ENCODE measurements around the gene TRAF2.
A peak's percentile ranks its signal among the peaks of the same experiment; 100 is the strongest.
"Not testable (repeated sequence)": the region's sequence is repeated elsewhere in the genome, so short reads cannot be mapped to it uniquely, and the experiment has no call there.

Gene TRAF2

DNA sequence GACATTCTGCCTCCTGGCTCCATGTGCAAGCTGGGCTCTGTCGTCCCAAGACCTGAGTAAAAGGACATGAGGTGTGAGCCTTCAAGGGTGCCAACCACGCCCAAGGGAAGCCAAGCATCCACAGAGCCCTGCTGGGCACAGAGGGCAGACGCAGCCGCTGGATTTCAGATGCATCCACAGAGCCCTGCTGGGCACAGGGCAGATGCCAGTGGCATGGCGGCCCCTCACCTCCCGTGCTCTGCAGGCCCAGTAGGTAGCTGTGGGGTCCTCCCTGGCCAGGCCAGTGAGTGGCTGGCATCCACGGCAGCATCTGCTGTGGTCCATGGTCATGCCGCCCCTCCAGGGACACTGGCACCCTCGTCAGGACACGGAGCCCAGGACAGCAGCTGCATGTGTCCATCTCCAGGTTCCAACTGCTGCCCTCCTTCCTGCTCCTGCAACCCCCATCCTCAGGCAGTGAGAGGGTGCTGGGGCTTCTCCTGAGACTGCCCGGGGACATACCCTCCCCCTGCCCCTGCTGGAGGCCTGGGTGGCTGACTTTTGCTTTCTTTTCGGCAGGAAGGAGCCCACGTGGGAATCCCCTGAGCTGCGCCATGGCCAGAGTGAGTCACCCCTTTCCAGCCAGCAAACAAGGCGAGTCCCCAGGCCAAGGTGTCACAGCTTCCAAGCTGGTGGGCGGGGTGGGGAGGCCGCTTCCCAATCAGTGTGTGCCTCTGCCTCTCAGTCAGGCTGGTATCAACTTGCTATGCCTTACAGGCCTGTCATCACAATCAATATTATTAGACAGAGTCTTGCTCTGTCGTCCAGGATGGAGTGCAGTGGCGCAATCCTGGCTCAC is 4.0 kb upstream of the TRAF2 start:
- peak; percentile 87 for DNase-seq (ENCODE audit: low read depth)

DNA sequence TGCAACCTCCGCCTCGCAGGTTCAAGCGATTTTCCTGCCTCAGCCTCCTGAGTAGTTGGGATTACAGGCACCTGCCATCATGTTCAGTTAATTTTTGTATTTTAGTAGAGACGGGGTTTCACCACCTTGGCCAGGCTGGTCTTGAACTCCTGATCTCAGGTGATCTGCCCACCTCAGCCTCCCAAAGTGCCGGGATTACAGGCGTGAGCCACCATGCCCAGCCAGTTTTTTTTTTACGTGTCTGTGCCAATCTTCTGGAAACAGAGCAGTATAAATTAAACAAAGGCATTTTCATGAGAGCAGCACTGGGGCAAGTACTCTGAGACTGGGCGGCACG is 3.4 kb upstream of the TRAF2 start:
- DNase-seq (ENCODE audit: low read depth) = not testable (repeated sequence)

DNA sequence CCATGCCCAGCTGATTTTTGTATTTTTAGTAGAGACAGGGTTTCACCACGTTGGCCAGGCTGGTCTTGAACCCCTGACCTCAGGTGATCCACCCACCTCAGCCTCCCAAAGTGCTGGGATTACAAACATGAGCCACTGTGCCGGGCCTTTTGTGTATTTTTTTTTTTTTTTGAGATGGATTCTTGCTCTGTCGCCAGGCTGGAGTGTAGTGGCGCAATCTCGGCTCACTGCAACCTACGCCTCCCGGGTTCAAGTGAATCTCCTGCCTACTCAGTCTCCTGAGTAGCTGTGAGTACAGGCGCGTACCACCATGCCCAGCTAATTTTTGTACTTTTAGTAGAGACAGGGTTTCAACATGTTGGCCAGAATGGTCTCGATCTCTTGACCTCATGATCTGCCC is 2.6 kb upstream of the TRAF2 start:
- DNase-seq (ENCODE audit: low read depth) = not testable (repeated sequence)

DNA sequence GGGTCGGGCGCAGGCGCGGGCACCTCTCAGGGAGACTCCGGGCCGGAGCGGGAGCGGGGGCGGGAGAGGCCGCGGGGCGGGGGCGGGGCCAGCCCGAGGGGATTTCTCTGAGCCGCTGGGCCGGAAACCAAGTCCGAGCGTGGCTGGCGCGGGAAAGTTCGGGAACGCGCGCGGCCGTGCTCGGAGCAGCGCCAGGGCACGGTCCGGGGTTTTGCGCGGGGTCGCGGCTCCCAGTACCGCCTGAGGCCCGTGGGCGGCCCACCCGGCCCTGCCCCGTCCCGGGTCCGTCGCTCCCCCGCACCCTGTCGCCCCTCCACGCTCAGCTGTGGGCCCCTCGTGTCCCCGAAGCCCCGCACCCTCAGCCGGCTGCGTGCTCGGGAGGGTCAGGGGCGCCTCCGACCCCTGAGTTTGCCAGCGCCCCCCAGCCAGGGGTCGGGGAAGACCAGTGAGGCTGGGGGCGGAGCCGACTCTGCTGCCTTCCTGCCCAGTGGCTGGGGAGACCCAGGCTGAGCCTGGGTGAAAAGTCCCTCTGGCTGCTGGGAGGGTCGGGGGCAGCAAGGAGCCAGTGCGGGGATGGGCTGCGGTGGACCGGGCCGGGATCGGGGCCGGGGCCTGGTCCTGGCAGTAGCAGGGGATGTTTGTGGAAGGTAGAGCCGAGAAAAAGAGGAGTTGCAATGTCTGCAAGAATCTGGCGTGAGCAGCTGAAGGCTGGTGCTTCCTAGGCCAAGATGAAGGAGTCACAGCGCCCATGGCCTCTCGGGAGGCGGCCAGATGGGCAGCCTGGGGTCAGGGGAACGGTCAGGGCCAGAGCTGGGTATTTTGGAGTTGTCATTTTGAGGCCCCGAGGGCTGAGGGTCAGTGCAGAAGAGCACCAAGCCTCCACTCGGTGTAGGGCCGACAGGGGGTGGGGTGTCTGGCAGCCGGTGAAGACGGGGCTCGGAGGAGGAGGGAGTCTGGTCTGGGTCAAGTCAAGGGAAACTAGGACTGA is 588 bp downstream of the TRAF2 start:
- DNase-seq (ENCODE audit: low read depth) = no peak

DNA sequence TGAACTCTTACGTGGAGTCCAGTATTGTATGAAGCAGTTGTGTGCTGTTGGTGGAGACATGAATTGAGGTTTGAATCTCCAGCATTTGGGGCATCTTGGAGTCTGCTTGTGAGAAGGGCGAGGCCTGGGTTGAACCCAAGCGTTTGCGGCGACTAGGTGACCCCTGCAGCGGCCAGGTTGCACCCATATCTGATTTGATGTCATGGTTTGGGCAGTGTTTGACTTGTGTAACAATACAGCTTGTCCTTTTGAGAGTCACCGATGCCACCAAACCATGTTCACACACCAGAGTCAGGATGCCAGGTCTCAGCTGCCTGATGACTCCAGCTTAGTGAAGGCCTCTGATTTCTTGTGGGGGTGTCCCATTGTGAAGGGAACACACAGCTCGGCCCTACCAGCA is 2.1 kb downstream of the TRAF2 start:
- no peak for DNase-seq (ENCODE audit: low read depth)

DNA sequence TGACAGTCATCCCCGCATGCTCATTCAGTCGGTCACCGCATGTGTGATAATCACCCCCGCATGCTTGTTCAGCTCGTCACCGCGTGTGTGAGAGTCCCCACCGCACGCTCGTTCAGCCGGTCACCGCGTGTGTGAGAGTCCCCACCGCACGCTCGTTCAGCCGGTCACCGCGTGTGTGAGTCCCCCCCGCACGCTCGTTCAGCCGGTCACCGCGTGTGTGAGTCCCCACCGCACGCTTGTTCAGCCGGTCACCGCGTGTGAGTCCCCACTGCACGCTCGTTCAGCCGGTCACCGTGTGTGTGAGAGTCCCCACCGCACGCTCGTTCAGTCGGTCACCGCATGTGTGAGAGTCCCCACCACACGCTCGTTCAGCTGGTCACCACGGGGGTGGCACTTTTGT is 3.5 kb downstream of the TRAF2 start:
- no peak for DNase-seq (ENCODE audit: low read depth)

DNA sequence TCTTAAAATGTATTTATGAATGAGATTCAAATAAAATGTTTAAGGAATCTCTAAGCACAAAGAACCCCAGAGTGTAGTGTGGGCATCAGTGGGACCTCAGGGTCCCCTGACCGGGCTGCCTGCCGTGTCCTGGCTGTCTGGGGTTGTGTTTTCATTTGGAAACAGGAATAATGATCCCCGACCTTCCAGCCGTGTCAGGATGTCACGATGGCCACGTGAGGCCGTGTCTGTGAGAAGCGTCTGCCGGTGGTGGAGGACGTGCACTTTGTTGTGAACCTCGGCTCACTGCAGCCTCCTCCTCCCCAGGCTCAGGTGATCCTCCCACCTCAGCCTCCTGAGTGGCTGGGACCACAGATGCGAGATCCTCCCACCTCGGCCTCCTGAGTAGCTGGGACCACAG is 4.3 kb downstream of the TRAF2 start:
- DNase-seq (ENCODE audit: low read depth) = no peak

DNA sequence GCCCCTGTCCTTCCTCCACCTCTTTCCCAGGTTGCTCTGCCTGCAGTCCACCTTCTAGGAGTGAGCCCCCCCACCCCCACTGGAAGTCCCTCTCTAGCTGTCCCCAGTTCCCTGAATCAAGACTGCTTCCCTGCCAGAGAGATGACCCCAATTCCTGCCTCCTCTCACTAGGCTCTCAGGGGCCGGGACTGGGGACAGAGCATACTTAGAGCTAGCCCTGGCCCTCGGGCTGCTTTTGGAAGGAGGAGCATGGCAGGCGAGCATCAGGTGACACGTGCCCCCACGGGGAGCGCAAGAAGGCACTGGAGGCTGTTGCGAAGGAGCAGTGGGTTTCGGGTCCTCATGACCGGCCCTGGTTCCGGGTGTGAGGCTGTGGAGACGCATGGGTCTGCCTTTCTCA is 9.7 kb downstream of the TRAF2 start:
- no peak for DNase-seq (ENCODE audit: low read depth)

DNA sequence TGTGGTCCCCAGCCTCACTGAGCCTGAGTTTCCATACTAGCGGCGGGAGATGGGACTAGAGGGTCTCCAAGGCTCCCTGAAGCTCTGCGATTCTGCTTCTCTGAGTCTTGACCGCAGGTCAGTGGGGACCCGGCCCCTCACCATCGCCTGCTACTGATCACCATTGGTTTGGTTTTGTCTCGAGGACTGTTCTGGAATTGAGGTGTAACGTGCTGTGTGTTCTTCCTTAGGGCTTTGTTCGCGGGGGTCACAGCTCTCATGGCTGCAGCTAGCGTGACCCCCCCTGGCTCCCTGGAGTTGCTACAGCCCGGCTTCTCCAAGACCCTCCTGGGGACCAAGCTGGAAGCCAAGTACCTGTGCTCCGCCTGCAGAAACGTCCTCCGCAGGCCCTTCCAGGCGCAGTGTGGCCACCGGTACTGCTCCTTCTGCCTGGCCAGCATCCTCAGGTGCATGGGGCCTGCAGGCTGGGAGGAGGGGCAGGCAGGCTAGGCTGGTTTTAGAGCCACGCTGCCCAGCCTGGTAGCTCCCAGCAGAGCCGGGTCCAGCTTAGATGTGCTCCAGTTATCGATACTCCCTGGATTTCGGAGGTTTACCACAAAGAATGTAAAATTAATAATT is 12.3 kb downstream of the TRAF2 start:
- DNase-seq (ENCODE audit: low read depth) = no peak

DNA sequence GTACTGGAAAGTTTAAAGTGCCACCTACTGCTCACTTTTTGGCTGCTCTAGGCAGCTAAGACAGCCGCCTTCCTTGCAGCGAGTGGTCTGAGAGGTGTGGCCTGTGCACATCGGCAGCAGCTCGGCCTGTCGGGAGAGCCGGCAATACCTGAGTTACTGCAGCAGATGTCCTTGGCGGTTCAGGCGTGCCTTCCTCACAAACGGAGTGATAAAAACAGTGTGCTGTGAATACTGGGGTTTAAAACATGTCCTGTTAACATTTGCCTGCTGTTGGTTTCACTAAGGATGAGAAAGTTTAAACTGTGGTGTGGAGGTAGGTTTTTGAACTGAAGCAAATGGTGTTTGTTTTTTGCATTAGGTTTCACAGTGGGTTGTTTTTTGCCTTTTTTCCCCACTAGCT is 12.9 kb downstream of the TRAF2 start:
- DNase-seq (ENCODE audit: low read depth) = no peak

DNA sequence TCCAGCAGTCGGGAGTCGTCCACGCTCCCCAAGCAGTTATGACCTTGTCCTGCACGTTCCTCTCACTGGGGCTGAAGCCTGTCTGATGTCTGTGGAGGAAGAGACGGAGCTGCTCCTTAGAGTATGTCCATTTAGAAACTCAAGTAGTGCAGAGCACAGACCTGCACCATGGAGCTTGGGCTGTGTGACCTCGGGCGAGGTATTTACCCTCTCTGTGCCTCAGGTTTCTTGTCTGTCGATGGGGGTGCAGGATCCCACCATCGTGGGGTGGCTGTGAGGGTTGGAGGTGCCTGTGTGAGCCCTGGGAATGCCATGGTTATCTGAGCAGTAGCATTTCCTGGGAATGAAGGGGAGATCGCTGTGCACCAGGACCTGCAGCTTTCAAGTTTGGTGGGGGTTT is 14.2 kb downstream of the TRAF2 start:
- DNase-seq (ENCODE audit: low read depth) = no peak

DNA sequence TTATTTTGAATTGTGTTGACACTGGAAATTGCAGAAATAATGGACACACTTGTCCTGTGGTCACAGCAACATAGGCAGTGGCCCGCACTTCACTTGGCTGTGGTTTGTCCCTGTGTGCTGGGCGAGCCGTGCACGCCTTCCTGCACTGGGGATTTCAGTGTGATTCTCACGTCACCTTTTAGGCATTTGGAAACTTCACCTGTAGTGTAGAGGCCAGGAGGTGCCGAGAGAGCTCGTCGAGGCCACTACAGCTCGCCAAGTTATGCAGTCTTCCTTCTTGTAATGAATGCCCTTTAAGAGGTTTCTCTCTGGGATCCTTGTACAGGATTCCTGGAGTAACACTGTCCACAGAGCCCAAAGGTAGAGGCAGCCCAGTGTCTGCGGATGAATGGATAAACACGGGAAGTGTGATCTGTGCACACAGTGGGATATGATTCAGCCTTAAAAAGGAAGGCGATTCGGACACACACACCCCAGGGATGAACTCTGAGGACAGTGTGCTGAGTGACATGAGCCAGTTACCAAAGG is 14.7 kb downstream of the TRAF2 start:
- DNase-seq (ENCODE audit: low read depth) = no peak

DNA sequence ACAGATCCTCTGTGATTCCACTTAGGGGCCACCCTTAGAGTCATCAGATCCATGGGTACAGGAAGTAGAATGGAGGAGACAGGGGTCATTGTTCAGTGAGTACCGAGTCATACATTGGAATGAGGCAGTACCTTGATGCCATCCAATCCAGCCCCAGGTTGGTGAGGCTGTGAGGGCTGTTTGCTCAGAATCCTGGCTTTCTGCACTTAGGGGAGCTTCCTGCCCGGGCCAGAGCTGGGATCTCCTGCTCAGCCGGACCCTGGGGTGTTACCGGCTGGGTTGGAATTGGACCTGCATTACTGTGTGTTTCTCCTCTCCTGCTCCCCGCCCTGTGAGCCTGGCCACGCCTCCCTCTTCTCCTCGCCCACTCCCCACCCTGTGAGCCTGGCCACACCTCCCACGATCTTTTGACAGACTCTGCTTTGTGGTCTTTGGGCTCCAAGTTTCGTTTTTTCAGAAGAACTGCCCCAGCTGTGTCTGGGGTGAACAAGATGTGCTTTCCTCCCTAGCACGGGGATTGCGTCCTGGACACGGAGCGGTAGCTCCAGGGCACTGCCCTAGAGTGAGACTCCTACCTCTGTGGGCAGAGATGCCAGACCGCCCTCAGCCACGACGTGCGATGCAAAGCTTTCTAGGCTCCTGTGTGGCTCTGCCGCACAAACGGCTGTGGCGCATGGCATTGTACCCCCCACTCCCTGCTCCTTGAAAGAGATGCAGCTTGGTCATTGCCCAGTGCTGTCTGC is 15.4 kb downstream of the TRAF2 start:
- peak; percentile 68 for DNase-seq (ENCODE audit: low read depth)

DNA sequence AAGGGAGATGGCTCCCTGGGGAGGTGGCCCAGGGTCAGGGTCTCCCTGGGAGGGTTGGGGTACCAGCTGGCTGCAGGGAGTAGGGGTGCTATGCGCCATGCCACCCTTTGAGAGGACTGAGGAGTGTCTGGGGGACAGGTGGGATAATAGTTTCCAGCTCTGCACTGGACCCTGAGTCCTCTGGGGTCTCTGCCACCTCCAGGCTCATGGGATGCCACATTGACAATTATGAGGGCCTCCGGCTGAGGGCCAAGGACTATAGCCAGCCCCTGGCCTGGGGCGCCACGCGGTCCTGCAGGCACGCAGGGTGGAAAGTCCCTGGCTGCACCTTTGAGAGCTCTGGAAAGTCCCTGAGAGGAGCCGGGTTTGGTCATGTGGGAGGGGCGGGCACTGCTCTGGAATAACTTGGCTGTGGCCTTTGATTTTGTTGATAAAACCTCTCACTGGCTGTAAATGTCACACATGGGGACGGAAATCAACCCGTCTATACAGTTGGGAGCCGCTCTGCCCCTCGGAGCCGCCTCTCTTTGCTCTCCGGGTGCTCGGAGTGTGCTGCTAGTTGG is 16.0 kb downstream of the TRAF2 start:
- DNase-seq (ENCODE audit: low read depth) = peak; percentile 82

DNA sequence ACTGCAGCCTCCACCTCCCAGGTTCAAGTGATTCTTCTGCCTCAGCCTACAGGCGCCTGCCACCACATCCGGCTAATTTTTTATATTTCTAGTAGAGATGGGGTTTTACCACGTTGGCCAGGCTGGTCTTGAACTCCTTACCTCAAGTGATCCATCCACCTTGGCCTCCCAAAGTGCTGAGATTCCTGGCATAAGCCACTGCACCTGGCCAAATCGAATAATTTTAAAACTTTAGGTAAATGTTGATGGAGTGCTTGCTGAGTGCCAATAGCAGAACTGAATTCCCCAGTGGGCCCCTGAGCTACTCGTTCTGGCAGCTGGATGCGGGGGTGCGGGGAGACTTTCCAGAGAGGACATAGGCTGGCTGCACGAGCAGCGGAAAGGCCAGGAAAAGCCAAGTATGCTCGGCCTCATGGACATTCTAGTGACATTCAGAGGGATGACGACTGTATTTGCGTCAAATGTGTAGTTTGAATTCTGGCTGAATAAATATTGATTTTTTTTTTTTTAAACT is 16.8 kb downstream of the TRAF2 start:
- DNase-seq (ENCODE audit: low read depth) = no peak

DNA sequence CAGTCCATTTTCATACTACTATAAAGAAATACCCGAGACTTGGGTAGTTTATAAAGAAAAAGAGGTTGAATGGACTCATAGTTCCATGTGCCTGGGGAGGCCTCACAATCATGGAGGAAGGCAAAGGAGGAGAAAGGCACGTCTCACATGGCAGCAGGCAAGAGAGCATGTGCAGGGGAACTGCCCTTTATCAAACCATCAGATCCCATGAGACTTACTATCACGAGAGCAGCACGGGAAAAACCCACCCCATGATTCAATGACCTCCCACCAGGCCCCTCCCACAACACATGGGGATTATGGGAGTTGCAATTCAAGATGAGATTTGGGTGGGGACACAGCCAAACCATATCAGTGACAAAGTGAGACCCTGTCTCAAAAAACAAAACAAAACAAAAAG is 19.9 kb downstream of the TRAF2 start:
- DNase-seq (ENCODE audit: low read depth) = no peak

DNA sequence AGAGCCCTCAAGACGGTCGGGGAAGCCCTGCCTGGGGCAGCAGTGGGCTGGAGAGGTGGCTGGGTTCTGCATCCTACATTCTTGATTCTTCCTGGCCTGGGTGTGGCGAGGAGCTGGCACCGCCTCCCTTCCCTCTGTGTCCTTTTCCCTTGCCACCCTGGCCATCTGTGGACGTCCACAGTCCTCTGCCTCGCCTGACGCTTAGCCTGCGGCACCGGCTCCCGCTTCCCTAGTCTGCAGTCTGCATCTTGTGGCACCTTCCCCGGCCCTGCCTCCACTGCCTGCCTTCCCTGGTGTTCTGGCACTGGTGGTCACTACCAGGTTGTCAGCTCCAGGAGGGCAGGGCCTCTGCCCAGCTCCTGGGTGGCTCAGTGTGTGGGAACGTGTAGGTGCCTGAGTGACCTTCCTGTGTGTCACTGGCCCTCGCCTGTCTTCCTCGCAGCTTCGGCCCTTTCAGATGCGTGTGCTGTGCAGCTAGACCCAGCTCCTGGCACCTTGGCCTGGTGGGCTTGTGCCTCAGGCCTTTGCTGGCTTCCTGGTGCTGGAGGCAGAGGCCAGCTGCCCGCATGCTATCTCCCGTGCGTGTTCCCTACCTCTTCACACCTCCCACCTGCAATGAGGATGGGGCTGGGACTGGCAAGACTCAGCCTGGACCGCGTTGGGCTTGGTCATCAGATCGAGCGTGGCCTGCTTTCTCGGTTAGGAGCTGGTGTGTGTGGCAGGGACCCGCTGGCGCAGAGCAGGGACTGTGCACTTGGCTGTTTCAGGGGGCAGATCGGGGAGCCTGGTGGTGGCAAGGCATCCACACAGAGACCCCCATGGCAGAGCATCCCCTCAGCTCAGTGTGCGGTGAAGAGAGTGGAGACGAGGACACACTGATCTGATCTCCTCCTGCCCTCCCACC is 20.9 kb downstream of the TRAF2 start:
- DNase-seq (ENCODE audit: low read depth) = no peak

DNA sequence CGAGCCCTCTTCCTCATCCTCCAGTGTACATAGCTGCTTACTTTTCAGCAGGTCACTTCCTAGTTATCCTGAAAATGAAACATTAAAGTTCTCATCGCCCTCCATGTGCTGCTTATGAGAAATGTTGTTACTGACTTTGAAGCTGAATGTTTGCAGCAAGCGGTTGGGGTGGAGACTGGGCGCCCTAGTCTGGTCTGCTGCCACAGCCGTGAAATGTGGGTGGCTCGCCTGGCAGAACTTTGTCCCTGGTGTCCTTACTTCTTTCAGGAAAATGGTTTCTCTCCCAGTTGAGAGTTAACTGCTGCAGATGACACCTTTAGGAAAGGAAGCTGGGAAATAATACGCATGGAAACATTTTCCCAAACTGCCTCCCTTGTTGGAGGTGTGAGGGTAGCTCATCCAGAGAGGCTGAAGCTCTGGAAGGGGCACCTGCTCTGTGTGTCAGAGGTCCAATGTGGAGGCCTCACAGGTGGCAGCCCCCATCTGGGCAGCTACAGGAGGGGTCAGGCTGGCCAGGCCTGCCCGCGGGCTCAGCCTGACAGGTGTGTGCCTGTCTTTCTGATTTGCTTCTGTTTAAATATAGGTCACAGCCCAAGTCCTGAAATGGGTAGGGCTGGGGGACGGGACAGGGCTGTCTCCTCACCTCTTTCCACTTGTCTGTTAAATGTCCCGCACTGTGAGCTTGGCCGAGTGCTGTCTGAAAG is 24.0 kb downstream of the TRAF2 start:
- DNase-seq (ENCODE audit: low read depth) = no peak

DNA sequence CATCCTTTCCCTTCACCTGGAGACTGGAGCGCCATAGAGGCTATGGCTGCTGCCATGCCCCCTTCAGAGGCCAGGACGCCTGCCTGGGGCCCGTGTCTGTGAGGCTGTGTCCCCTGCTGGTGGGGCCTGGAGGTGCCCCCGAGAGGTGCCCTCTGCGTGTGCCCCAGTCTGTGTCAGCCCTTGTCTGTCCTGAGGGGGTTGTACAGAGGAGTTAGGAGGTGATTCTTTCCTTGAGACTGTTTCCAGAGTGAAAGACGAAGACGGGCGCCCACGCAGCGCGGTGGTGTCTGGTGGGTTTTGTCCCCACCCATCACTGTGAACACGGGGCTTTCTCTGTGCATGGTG is 24.6 kb downstream of the TRAF2 start:
- DNase-seq (ENCODE audit: low read depth) = no peak

All from activated T-cell treated with anti-CD3 and anti-CD28 coated beads for 48 hours (primary cell).